Measurements from ENCODE around the gene PLA2G12B.

DNA sequence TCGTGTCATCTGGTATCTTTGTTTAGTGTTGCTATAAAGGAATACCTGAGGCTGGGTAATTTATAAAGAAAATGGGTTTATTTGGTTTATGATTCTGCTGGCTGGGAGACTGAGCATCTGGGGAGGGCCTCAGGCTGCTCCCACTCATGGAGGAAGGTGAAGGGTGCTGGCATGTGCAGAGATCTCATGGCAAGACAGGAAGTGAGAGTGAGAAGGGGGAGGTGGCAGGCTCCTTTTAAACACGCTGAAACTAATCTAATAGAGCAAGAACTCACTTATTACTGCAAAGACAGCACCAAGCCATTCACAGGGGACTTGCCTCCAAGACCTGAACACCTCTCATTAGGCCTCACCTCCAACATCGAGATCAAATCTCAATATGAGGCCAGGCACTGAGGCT, 49.8 kb downstream of the PLA2G12B start:
- TF ChIP-seq, protein P1, sequence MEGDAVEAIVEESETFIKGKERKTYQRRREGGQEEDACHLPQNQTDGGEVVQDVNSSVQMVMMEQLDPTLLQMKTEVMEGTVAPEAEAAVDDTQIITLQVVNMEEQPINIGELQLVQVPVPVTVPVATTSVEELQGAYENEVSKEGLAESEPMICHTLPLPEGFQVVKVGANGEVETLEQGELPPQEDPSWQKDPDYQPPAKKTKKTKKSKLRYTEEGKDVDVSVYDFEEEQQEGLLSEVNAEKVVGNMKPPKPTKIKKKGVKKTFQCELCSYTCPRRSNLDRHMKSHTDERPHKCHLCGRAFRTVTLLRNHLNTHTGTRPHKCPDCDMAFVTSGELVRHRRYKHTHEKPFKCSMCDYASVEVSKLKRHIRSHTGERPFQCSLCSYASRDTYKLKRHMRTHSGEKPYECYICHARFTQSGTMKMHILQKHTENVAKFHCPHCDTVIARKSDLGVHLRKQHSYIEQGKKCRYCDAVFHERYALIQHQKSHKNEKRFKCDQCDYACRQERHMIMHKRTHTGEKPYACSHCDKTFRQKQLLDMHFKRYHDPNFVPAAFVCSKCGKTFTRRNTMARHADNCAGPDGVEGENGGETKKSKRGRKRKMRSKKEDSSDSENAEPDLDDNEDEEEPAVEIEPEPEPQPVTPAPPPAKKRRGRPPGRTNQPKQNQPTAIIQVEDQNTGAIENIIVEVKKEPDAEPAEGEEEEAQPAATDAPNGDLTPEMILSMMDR (IDR thresholded peaks at IDR 0.05; ENCODE audit: insufficient read depth, low read depth, low read length), result no peak
- TF ChIP-seq EZH2 (IDR thresholded peaks at IDR 0.05; ENCODE audit: insufficient read depth, low read length), result no peak

Measured in astrocyte (in vitro differentiated cells and primary cell).